Transverse colon (tissue), 4 donors: ENCODE measurements around the gene MTNR1B. TPM values are rescaled to one million over a fixed set of nuclear protein-coding genes. Genes with fewer than 3 reads are reported as not detected.

Source experiments
- DNase-seq: peaks from one replicate; pipeline ENCODE4 v3.0.0-alpha.2; 2019
- H3K27ac ChIP-seq, 4 donors: fragments of 200-600 bp; sonication (generic); 2 replicates each; pipeline ENCODE4 v1.5.1; 2016 to 2018; ENCODE audit warnings: inconsistent platforms in 4 of 4
- H3K27me3 ChIP-seq: fragments of 200-600 bp; sonication (generic); 2 replicates; pipeline ENCODE4 v1.5.1; 2017; ENCODE audit warnings: inconsistent platforms
- H3K36me3 ChIP-seq, 4 donors: fragments of 200-600 bp; sonication (generic); 2 replicates each; pipeline ENCODE4 v1.5.1; 2017 to 2019; ENCODE audit warnings: inconsistent platforms in 4 of 4
- H3K4me1 ChIP-seq, 4 donors: fragments of 200-600 bp; sonication (generic); 2 replicates each; pipeline ENCODE4 v1.5.1; 2017 to 2020; ENCODE audit warnings: inconsistent platforms in 4 of 4
- H3K4me3 ChIP-seq, 4 donors: fragments of 200-600 bp; sonication (generic); 1 replicate in 1 of 4; 2 replicates in 3 of 4; pipeline versions ENCODE4 v1.5.1 to v1.6.1; 2017 to 2019; ENCODE audit warnings: inconsistent platforms in 4 of 4
- H3K9me3 ChIP-seq, 2 donors: fragments of 200-600 bp; sonication (generic); 2 replicates each; pipeline ENCODE4 v1.5.1; 2017 to 2019; ENCODE audit warnings: inconsistent platforms in 2 of 2
- CTCF ChIP-seq, 5 experiments: fragments of 200-600 bp in 3 of 5; fragments of 450-650 bp in 2 of 5; sonication (generic) in 3 of 5; IDR thresholded peaks; 1 replicate in 2 of 5; 2 replicates in 3 of 5; pipeline ENCODE4 v1.5.1; 2016 to 2017; ENCODE audit warnings: antibody characterized with exemption in 5 of 5, inconsistent platforms in 3 of 5, mild to moderate bottlenecking in 2 of 5, moderate library complexity in 1 of 5
- EP300 ChIP-seq: sonication (generic); formaldehyde crosslinking; IDR thresholded peaks from one replicate; pipeline ENCODE4 v1.6.1; 2017; ENCODE audit warnings: antibody characterized with exemption, low read depth
- POLR2A ChIP-seq: fragments of 450-650 bp; IDR thresholded peaks from one replicate; pipeline ENCODE4 v1.6.1; 2016; ENCODE audit warnings: antibody characterized with exemption, mild to moderate bottlenecking, moderate library complexity
- POLR2AphosphoS5 ChIP-seq, 3 donors: sonication (generic); formaldehyde crosslinking; IDR thresholded peaks; one replicate each; pipeline ENCODE4 v1.6.1; 2016; ENCODE audit warnings: antibody characterized with exemption in 3 of 3
- WGBS, 2 donors: methylation state at CpG; one replicate each; pipeline ENCODE4 v1.1.5; 2018; ENCODE audit warnings: low coverage in 1 of 2; 5-methylcytosine and 5-hydroxymethylcytosine counted together
- in situ Hi-C, 4 donors: fragments of 200-750 bp; cut with MboI; loops; one replicate each; pipeline versions ENCODE4 v1.15.0 to v1.15.1; 2017; ENCODE audit warnings: low sequenced_read_pairs in 3 of 4, low pct_ligation_motif_present in 1 of 4, low pct_unique_long_range_greater_than_20kb in 1 of 4
- intact Hi-C: fragments of 100-400 bp; cut with DNase I; formaldehyde crosslinking; loops from one replicate; pipeline ENCODE4 v1.15.1; 2023; ENCODE audit warnings: low total_unique reads
- total RNA-seq, 4 donors: library from RNA; depleted of rRNA; stranded (reverse); fragments of >200 nt; gene quantifications; one replicate each; pipeline ENCODE4 v1.1.0, GENCODE V29; 2016

Gene MTNR1B
- total RNA-seq, 4 donors from 2014 or later, result not detected

- TF ChIP-seq EP300, result no peak
- no peak for TF ChIP-seq POLR2A
- H3K4me3 ChIP-seq, result no peak overlapping the region
- 81 to 82% methylated on average over 3 of the region's 3 CpGs for WGBS, 2 donors
- intact Hi-C loops (no loop called here), in situ Hi-C loops (loop anchor here in 3 of 4 donors (25.0 kb wide), 3 partner anchors 266 to 691 kb away; no protein-coding TSS in a partner anchor)
- peaks cover 0 to 6% (median 1%) of the 10 kb centered on the region in 4 donors for H3K4me1 ChIP-seq
- no peaks in the 10 kb centered on the region for H3K27me3 ChIP-seq
- DNase-seq, result no peak
- no peaks in the 10 kb centered on the region for H3K9me3 ChIP-seq
- H3K27ac ChIP-seq, result no peak overlapping the region
- no peaks in the 10 kb centered on the region for H3K36me3 ChIP-seq
These were observed 22.7 kb upstream of the MTNR1B start for GRCh38 chr11:92946707-92947106.

- intact Hi-C loops, result no loop called here
- H3K27ac ChIP-seq, result peak overlapping the region in 1 of 4 donors; percentile 16
- peaks cover 0 to 6% (median 1%) of the 10 kb centered on the region in 4 donors for H3K4me1 ChIP-seq
- in situ Hi-C loops, result loop anchor here in 3 of 4 donors (25.0 kb wide), 3 partner anchors 264 to 689 kb away; no protein-coding TSS in a partner anchor
- H3K36me3 ChIP-seq, result no peaks in the 10 kb centered on the region
- WGBS, 2 donors, result 54% methylated on average over 5 of the region's 5 CpGs; no CpG with 5 or more reads in 1 of the 2 donors
- H3K27me3 ChIP-seq, result no peaks in the 10 kb centered on the region
- H3K4me3 ChIP-seq, result no peak overlapping the region
- TF ChIP-seq POLR2AphosphoS5 (IDR thresholded peaks at IDR 0.05), result no peak
- no peak for TF ChIP-seq POLR2A
- no peak for TF ChIP-seq CTCF (IDR thresholded peaks at IDR 0.05)
- TF ChIP-seq EP300, result no peak
- H3K9me3 ChIP-seq, result no peaks in the 10 kb centered on the region
- peak; percentile 59 for DNase-seq
These were observed 21.3 kb upstream of the MTNR1B start for GRCh38 chr11:92948116-92948515.

GRCh38 chr11:92954003-92954402 lies 15.4 kb upstream of the MTNR1B start:
- DNase-seq, result no peak
- Histone ChIP-seq H3K9me3 (no peaks in the 10 kb centered on the region), H3K4me3 (no peak overlapping the region), H3K4me1 (no peaks in the 10 kb centered on the region), H3K36me3 (no peaks in the 10 kb centered on the region), H3K27ac (no peak overlapping the region), H3K27me3 (no peaks in the 10 kb centered on the region)
- TF ChIP-seq POLR2AphosphoS5 (IDR thresholded peaks at IDR 0.05) (no peak), POLR2A (no peak), CTCF (IDR thresholded peaks at IDR 0.05) (no peak)
- WGBS, 2 donors, result 80 to 86% methylated on average over 1 to 5 of the region's 5 CpGs
- in situ Hi-C loops (no loop called here), intact Hi-C loops (no loop called here)

- in situ Hi-C loops, result no loop called here
- Histone ChIP-seq H3K4me3 (no peak overlapping the region), H3K27ac (no peak overlapping the region), H3K9me3 (no peaks in the 10 kb centered on the region), H3K4me1 (no peaks in the 10 kb centered on the region), H3K27me3 (no peaks in the 10 kb centered on the region), H3K36me3 (no peaks in the 10 kb centered on the region)
- TF ChIP-seq EP300 (no peak), POLR2A (no peak), CTCF (IDR thresholded peaks at IDR 0.05) (no peak), POLR2AphosphoS5 (IDR thresholded peaks at IDR 0.05) (no peak)
- intact Hi-C loops, result no loop called here
- no peak for DNase-seq
These were observed 13.6 kb upstream of the MTNR1B start for GRCh38 chr11:92955860-92956259.

GRCh38 chr11:92960886-92961285 lies 8.6 kb upstream of the MTNR1B start:
- DNase-seq, result no peak
- 56 to 60% methylated on average over 1 of the region's 1 CpG for WGBS, 2 donors
- H3K4me3 ChIP-seq, result no peak overlapping the region
- H3K9me3 ChIP-seq, result no peaks in the 10 kb centered on the region
- no peak for TF ChIP-seq EP300
- no peaks in the 10 kb centered on the region for H3K27me3 ChIP-seq
- intact Hi-C loops, result no loop called here
- H3K27ac ChIP-seq, result no peak overlapping the region
- H3K4me1 ChIP-seq, result no peaks in the 10 kb centered on the region
- in situ Hi-C loops, result no loop called here
- H3K36me3 ChIP-seq, result no peaks in the 10 kb centered on the region
